GM12864 (cell line): ENCODE measurements around the gene CENPA.

ENCODE experiments used
- DNase-seq: peaks from one replicate; pipeline ENCODE4 v3.0.0-alpha.2; 2011; ENCODE audit warnings: low read depth
- H3K4me3 ChIP-seq: 2 replicates; pipeline ENCODE4 v1.5.1; 2011; ENCODE audit warnings: mild to moderate bottlenecking, low read depth, low read length, control low read depth
- CTCF ChIP-seq: IDR thresholded peaks from 2 replicates; pipeline ENCODE4 v1.5.1; 2011; ENCODE audit warnings: low read depth, mild to moderate bottlenecking, moderate library complexity, low read length, control low read depth, inconsistent platforms; ENCODE audit errors: missing control alignments

The CENPA gene

GRCh38 chr2:26820932-26821331, 35.1 kb downstream of the CENPA start:
- no peak overlapping the region for H3K4me3 ChIP-seq
- no peak for DNase-seq
- no peak for TF ChIP-seq CTCF

DNA sequence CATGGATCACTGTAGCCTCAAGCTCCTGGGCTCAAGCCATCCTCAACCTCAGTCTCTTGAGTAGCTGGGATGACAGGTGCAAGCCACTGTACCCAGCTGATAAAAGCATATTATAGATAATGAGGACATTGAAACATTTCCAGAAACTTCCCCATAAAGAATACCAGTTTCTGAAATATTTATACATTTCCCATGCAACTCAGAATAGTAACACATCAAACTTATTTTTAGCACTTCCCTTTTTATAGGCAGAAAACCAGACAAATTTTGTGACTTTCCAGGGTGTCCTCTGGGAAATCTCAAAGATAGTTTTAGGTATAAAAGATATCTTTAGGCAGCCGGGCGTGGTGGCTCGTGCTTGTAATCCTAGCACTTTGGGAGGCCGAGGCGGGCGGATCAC, 37.0 kb downstream of the CENPA start:
- TF ChIP-seq CTCF = no peak
- no peak overlapping the region for H3K4me3 ChIP-seq
- DNase-seq = no peak

- TF ChIP-seq CTCF = no peak
- no peak overlapping the region for H3K4me3 ChIP-seq
- DNase-seq = no peak
Observed at GRCh38 chr2:26838121-26838906, 52.5 kb downstream of the CENPA start.

DNA sequence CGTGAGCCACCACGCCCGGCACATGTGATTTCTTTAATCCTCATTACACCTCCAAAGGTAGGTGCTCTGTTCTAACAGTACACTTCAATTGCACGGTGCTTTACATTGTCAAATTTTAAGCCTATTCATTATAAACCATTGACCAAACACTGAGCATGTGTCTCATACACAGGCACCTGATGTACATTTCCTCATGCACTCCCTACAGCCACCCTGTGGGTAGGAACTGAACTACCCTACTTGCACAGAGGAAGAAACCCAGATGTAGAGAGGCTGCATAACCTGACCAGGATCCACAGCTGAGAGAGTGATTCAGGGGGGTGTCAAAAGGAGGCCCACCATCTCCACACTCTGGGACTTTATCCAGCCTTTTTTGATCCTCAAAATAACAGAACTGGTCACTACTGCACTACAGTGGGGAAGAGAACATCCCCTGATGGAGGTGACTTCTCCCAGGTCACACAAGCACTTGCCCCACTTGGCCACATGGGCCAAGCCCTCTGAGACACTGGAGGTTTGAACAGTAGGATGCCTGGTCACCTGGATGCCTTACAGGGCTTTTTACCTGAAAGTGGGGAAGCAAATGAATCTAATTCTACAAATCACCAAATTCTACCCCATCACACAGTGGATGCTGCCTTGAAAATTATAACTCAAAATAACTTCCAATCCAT, 55.2 kb downstream of the CENPA start:
- peak; percentile 19 for TF ChIP-seq CTCF
- no peak overlapping the region for H3K4me3 ChIP-seq
- no peak for DNase-seq

- no peak for TF ChIP-seq CTCF
- H3K4me3 ChIP-seq = no peak overlapping the region
- DNase-seq = no peak
Observed at GRCh38 chr2:26843041-26843440, 57.2 kb downstream of the CENPA start.
